GM19240 (cell line): ENCODE measurements around the gene RETREG1.
A peak's percentile ranks its signal among the peaks of the same experiment; 100 is the strongest.
"Not testable (repeated sequence)": the region's sequence is repeated elsewhere in the genome, so short reads cannot be mapped to it uniquely, and the experiment has no call there.

ENCODE experiments used
- DNase-seq: peaks from one replicate; pipeline ENCODE4 v3.0.0; 2011; ENCODE audit warnings: low spot score; ENCODE audit not compliant: insufficient read length

Gene RETREG1

GRCh38 chr5:16489322-16489791 is 127.4 kb downstream of the RETREG1 start:
- DNase-seq = no peak

DNA sequence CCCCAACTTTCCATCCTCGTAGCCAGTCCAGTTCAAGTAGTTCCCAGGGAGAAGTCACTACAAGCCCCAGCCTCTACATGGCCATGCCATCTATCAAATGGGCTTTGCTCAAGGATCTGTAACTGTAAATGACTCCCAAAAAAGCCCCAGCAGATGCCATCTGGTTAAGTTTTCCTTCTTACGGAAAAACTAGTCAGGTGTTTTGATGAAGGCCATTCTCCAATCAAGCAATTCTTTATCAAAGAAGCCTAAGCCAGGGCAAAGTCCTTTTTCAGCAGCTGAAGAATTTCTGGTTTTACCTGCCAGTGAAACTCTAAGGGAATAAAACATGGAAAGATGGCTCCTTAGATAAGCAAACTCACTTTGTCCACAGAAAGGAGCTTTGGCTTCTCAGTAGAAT is 129.3 kb downstream of the RETREG1 start:
- DNase-seq = no peak

- DNase-seq = no peak
These were observed 130.1 kb downstream of the RETREG1 start for GRCh38 chr5:16486711-16487111.

- no peak for DNase-seq
These were observed 131.1 kb downstream of the RETREG1 start for GRCh38 chr5:16485656-16486055.

GRCh38 chr5:16484081-16484480 is 132.7 kb downstream of the RETREG1 start:
- DNase-seq = no peak

GRCh38 chr5:16483361-16483760 is 133.4 kb downstream of the RETREG1 start:
- no peak for DNase-seq

GRCh38 chr5:16482891-16483290 is 133.9 kb downstream of the RETREG1 start:
- no peak for DNase-seq

DNA sequence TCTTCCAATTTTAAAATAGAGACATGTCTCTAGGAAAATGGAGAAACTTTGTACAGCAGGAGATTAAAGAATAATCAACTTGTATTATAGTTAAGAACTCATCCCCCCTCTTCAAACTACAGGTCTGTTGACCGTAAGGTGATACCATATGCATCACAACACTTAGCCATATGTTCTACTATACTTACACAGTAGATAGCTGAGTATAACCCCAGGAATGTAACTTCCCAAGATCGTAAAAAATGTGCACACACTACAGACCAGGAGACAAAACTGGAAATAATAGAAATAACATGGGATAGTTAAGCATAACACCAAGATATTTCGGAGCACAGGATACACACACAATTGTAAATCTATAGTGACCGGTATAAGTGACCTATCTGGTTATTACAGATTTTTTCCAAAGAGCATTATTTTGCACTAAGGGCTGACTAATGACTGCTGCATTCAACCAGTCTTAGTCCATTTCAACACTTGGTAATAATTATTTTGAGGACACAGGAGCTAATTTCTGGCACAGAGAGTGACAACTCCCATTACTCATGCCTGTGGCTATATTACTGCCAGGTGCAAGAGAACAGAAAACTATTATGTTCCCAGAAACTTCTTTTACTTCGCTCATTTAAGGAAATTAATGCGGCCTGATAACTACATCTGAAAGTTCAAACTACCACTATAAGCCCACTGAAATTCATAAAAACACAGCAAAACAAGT is 135.8 kb downstream of the RETREG1 start:
- DNase-seq = no peak

- no peak for DNase-seq
These were observed 136.7 kb downstream of the RETREG1 start for GRCh38 chr5:16480144-16480543.

GRCh38 chr5:16477541-16477940 is 139.3 kb downstream of the RETREG1 start:
- DNase-seq = no peak

- not testable (repeated sequence) for DNase-seq
These were observed 140.4 kb downstream of the RETREG1 start for GRCh38 chr5:16476417-16476816.

GRCh38 chr5:16471387-16471786 is 145.4 kb downstream of the RETREG1 start:
- DNase-seq = no peak

- no peak for DNase-seq
These were observed 149.2 kb downstream of the RETREG1 start for GRCh38 chr5:16467363-16468219.

DNA sequence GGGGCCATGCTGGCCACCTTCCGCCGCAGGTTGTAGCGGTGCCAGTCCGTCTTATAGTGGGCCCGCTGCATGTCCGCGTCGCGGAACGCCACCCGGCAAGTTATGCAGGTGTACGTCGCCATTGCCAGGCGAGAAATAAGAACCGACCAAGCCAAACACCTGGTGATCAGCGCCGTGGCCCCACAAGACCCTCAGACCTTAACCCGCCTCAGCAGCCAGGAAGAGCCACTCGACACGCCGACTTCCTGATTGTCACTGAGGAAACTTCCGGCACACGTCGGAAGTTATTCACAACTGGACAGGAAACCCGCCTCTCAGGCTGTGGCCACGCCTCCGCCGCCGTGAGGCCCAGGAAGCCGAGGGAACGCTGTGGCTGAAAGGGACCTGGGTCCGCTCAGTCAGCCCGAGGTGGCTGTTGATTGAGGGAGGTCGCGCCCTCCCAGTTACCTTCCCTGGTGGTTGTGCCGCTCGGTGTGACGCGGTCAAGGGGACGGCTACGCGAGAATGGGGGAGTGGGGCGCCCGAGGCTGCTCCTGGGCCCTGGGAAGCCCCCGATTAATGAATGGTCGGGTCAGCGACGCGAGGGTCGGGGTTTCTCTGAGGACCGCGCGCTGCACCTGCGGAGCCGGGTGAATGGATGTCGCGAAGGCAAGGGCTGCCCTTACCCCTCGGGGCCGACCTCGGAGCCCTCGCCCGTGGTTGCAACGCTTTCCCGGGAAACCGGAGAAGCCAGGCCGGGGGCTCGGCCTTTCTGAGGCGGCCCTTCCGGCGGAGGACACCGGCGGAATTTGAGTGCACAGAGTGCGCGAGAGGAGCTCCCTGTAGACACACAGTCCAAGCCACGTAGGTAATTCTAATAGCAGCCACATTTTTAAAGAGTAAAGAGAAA is 151.0 kb downstream of the RETREG1 start, which contains the start of gene ZNF622:
Gene ZNF622, minus strand, starts transcription at position 257 of the 889 bp plus-strand sequence. Its CDS starts 135 bp downstream, at position 122.
- DNase-seq = peak; percentile 40

DNA sequence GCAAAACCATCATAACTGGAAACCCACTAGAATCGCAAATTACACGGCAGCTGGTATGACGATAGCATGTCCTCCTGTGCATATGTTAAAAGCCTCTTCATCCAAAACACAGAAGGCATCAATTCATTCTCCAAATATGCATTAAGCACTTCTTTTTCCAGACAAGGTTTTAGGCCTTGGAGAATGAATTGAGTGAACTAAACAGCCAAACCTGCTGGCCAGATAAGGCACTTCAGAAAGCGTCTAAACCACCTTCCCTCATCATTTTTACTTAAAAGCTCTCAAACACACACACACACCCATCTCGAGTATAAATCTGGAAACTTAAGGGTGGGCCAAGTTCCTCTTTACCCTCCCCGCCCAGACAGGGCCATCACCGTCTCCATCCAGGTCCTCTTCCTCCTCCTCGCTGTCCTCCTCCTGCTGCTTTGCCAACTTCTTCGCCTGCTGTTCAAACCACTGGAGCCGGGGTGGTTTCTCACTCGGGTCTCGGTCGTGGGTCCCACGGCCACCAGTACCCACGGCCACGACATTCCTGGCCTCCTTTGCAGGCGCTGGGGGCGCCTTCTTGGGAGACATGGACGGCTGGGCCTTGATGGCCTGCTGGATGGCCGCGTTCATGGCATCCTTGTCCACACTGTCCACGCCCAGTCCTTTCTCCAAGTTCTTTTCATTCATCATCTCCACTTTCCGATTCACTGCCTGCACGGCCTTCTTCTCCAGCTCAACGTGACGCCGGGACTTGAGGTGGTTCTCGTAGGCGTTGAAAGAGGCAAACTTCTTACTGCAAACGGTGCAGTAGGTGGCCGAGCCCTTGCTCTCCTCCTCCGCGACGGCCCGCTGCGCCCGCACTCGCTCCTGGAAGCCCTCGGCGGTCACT is 151.9 kb downstream of the RETREG1 start:
- DNase-seq = no peak

DNA sequence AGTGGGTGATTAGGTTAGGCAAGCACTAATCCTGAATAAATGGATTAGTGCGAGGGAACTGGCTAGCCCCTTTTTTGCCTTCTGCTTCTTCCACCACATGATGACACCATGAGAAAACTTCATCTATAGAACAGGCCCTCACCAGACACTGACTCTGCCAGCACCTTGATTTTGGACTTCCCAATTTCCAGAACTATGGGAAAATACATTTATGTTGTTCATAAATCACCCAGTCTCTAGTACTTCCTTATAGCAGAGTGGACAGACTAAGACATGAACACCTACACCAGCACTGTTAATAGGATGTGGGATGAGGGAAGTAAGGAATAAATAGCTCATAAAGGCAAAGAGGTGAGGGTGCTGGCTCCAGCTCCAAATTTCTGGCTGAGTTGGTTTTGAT is 152.6 kb downstream of the RETREG1 start:
- no peak for DNase-seq

GRCh38 chr5:16461782-16462181 is 155.0 kb downstream of the RETREG1 start:
- no peak for DNase-seq

GRCh38 chr5:16461026-16461425 is 155.8 kb downstream of the RETREG1 start:
- no peak for DNase-seq

GRCh38 chr5:16459451-16459850 is 157.3 kb downstream of the RETREG1 start:
- no peak for DNase-seq

DNA sequence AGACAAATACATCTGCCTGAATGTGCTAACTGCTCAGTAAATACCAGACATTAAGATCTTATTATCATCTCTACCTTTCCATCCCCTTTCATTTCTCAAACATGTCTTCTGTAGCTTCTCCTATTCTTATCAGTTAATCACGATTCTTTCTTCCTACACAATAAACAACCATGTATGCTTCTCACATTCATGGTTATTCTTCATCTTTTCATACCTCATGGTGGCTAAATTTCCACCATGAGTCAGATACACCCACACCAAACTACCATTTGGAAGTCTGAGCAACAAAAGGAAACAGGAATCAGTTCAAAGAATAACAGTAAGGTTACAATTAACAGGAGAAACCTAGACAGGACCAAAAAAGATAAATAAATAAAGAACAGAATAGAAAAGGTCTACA is 158.9 kb downstream of the RETREG1 start:
- no peak for DNase-seq
